ENCODE measurements around the gene LINC00632. TPM values are rescaled to one million over a fixed set of nuclear protein-coding genes. Genes with fewer than 3 reads are reported as not detected.

The LINC00632 gene
- total and polyA plus RNA-seq, 2 donors = 3.9 to 20.5 TPM

GRCh38 chrX:140733766-140734342 is 24.3 kb downstream of the LINC00632 start:
- Histone ChIP-seq H3K4me3 (ENCODE audit: low read length in 2 of 2) (no peak overlapping the region), H3K9me3 (ENCODE audit: control insufficient read depth in 2 of 2, insufficient read depth in 1 of 2, low read length in 1 of 2) (no peaks in the 10 kb centered on the region), H3K27ac (ENCODE audit: low read depth in 1 of 2, low read length in 1 of 2) (no peak overlapping the region), H3K4me1 (ENCODE audit: control insufficient read depth in 2 of 2, insufficient read depth in 2 of 2, low read length in 2 of 2) (no peaks in the 10 kb centered on the region), H3K27me3 (ENCODE audit: control insufficient read depth in 2 of 2, insufficient read depth in 1 of 2, low read length in 1 of 2) (no peaks in the 10 kb centered on the region), H3K36me3 (ENCODE audit: control insufficient read depth in 2 of 2, insufficient read depth in 2 of 2, low read length in 1 of 2) (no peaks in the 10 kb centered on the region)
- WGBS = 25% methylated on average over 10 of the region's 10 CpGs
- peak in 3 of 9 donors; percentile 11 to 52 (median 46) for DNase-seq (ENCODE audit: low read depth in 6 of 9, low spot score in 9 of 9)

GRCh38 chrX:140744085-140744484 is 34.5 kb downstream of the LINC00632 start:
- Histone ChIP-seq H3K4me3 (ENCODE audit: low read length in 2 of 2) (no peak overlapping the region), H3K27ac (ENCODE audit: low read depth in 1 of 2, low read length in 1 of 2) (peak overlapping the region in 1 of 2 donors; percentile 80), H3K9me3 (ENCODE audit: control insufficient read depth in 2 of 2, insufficient read depth in 1 of 2, low read length in 1 of 2) (no peaks in the 10 kb centered on the region), H3K27me3 (ENCODE audit: control insufficient read depth in 2 of 2, insufficient read depth in 1 of 2, low read length in 1 of 2) (no peaks in the 10 kb centered on the region), H3K36me3 (ENCODE audit: control insufficient read depth in 2 of 2, insufficient read depth in 2 of 2, low read length in 1 of 2) (no peaks in the 10 kb centered on the region), H3K4me1 (ENCODE audit: control insufficient read depth in 2 of 2, insufficient read depth in 2 of 2, low read length in 2 of 2) (peaks cover 0 to 29% of the 10 kb centered on the region in 2 donors)
- DNase-seq (ENCODE audit: low read depth in 6 of 9, low spot score in 9 of 9) = peak in 7 of 9 donors; percentile 36 to 84 (median 62)

DNA sequence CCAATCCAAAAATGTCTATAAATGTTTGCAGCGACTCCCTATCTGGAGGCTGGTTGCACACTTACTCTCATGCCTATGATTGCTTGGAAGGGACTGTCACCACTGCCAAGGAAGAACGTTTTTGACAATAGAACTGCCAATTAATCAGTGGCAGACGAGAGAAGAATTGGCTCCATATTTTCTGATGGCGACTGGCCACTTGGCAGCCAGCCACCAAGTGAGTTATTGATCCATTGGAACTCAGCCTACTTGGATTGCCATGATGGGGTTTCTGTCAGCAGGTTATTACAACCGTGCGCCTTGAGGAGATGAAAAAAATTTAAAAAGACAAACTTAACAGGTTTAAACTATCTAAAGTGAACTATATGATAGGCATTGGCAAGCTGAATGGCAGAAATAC is 47.4 kb downstream of the LINC00632 start:
- no peaks in the 10 kb centered on the region for H3K36me3 ChIP-seq (ENCODE audit: control insufficient read depth in 2 of 2, insufficient read depth in 2 of 2, low read length in 1 of 2)
- peaks cover 0 to 7% of the 10 kb centered on the region in 2 donors for H3K4me1 ChIP-seq (ENCODE audit: control insufficient read depth in 2 of 2, insufficient read depth in 2 of 2, low read length in 2 of 2)
- no peak overlapping the region for H3K4me3 ChIP-seq (ENCODE audit: low read length in 2 of 2)
- 87% methylated on average over 6 of the region's 6 CpGs for WGBS
- H3K9me3 ChIP-seq (ENCODE audit: control insufficient read depth in 2 of 2, insufficient read depth in 1 of 2, low read length in 1 of 2) = no peaks in the 10 kb centered on the region
- no peak for DNase-seq (ENCODE audit: low read depth in 6 of 9, low spot score in 9 of 9)
- H3K27me3 ChIP-seq (ENCODE audit: control insufficient read depth in 2 of 2, insufficient read depth in 1 of 2, low read length in 1 of 2) = no peaks in the 10 kb centered on the region
- no peak overlapping the region for H3K27ac ChIP-seq (ENCODE audit: low read depth in 1 of 2, low read length in 1 of 2)

GRCh38 chrX:140762061-140762460 is 52.5 kb downstream of the LINC00632 start:
- Histone ChIP-seq H3K4me3 (ENCODE audit: low read length in 2 of 2) (no peak overlapping the region), H3K36me3 (ENCODE audit: control insufficient read depth in 2 of 2, insufficient read depth in 2 of 2, low read length in 1 of 2) (no peaks in the 10 kb centered on the region), H3K4me1 (ENCODE audit: control insufficient read depth in 2 of 2, insufficient read depth in 2 of 2, low read length in 2 of 2) (peaks cover 0 to 7% of the 10 kb centered on the region in 2 donors), H3K27ac (ENCODE audit: low read depth in 1 of 2, low read length in 1 of 2) (peak overlapping the region in 1 of 2 donors; percentile 69), H3K9me3 (ENCODE audit: control insufficient read depth in 2 of 2, insufficient read depth in 1 of 2, low read length in 1 of 2) (no peaks in the 10 kb centered on the region), H3K27me3 (ENCODE audit: control insufficient read depth in 2 of 2, insufficient read depth in 1 of 2, low read length in 1 of 2) (peaks cover 0 to 11% of the 10 kb centered on the region in 2 donors)
- WGBS = 6% methylated on average over 7 of the region's 7 CpGs
- peak in 6 of 9 donors; percentile 26 to 70 (median 35) for DNase-seq (ENCODE audit: low read depth in 6 of 9, low spot score in 9 of 9)

GRCh38 chrX:140764401-140764919 is 54.9 kb downstream of the LINC00632 start:
- peak overlapping the region; percentile 51 to 68 for H3K4me3 ChIP-seq (ENCODE audit: low read length in 2 of 2)
- peak in 4 of 9 donors; percentile 27 to 57 (median 48) for DNase-seq (ENCODE audit: low read depth in 6 of 9, low spot score in 9 of 9)
- peaks cover 0 to 11% of the 10 kb centered on the region in 2 donors for H3K27me3 ChIP-seq (ENCODE audit: control insufficient read depth in 2 of 2, insufficient read depth in 1 of 2, low read length in 1 of 2)
- peak overlapping the region in 1 of 2 donors; percentile 79 for H3K27ac ChIP-seq (ENCODE audit: low read depth in 1 of 2, low read length in 1 of 2)
- H3K4me1 ChIP-seq (ENCODE audit: control insufficient read depth in 2 of 2, insufficient read depth in 2 of 2, low read length in 2 of 2) = peaks cover 0 to 7% of the 10 kb centered on the region in 2 donors
- WGBS = 2% methylated on average over 31 of the region's 31 CpGs
- no peaks in the 10 kb centered on the region for H3K36me3 ChIP-seq (ENCODE audit: control insufficient read depth in 2 of 2, insufficient read depth in 2 of 2, low read length in 1 of 2)
- H3K9me3 ChIP-seq (ENCODE audit: control insufficient read depth in 2 of 2, insufficient read depth in 1 of 2, low read length in 1 of 2) = no peaks in the 10 kb centered on the region

DNA sequence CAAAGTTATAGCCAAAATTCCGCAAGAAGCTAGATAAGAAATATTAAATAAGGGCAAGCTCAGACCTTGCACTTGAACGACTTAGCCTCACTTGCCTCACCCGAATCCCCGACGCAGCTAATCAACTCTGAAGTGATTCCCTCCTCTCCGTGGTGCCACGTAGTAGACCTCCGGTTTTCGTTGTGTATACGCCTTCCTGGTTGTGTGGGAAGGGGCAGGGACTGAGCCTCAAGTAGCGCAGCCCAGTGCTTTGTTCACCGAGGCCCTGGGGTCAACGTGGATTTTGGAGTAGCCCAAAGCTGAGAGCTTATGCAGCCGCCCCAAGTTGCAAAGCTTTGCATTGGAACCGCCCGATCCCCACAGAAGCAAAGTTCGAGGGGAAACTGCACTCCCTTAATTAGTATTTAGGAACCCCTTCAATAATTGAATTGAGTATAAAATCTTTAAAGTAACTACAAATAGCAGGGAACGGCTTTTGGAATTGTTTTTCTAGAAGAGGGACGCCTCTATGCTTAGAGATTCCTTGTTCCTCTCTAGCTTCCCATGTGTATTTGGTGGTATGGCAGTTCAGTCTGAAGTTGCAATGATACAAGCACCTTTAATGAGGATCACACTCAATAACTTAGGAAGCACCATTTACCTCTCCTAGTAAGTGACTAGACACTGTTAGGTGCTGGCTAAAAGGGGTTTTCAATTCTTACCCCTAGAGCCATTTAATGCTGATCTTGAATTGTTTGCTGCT is 55.7 kb downstream of the LINC00632 start:
- 4% methylated on average over 19 of the region's 19 CpGs for WGBS
- peak overlapping the region; percentile 51 to 68 for H3K4me3 ChIP-seq (ENCODE audit: low read length in 2 of 2)

DNA sequence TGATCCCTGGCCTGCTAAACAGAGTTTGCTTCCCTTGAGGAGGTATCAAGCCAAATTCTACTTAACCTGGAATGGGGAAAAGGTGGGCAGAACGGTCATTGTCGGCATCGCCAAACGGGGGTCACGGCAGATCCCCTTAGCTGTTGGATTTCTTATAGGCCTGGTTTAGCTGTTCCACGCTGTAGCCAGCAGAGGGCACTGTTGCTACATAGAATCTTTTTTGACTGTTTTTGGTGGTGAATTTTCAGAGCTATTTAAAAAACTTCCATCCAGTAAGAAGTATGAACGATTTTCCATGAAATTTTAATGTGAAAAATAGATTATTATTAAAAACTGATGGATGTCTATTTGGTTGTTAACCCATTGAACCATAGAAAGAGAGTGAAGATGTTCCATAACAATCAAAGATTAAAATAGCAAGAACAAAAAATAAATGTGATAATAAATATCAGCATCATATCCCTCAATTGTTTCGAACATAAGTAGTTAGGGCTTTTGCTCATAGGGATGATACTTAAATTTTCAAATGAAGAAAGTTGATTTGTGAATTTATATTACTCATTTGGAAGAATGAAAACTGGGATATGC is 56.6 kb downstream of the LINC00632 start:
- H3K36me3 ChIP-seq (ENCODE audit: control insufficient read depth in 2 of 2, insufficient read depth in 2 of 2, low read length in 1 of 2) = no peaks in the 10 kb centered on the region
- peak overlapping the region in 1 of 2 donors; percentile 79 for H3K27ac ChIP-seq (ENCODE audit: low read depth in 1 of 2, low read length in 1 of 2)
- H3K9me3 ChIP-seq (ENCODE audit: control insufficient read depth in 2 of 2, insufficient read depth in 1 of 2, low read length in 1 of 2) = no peaks in the 10 kb centered on the region
- peaks cover 0 to 11% of the 10 kb centered on the region in 2 donors for H3K27me3 ChIP-seq (ENCODE audit: control insufficient read depth in 2 of 2, insufficient read depth in 1 of 2, low read length in 1 of 2)
- WGBS = 13% methylated on average over 8 of the region's 8 CpGs
- DNase-seq (ENCODE audit: low read depth in 6 of 9, low spot score in 9 of 9) = peak in 7 of 9 donors; percentile 28 to 74 (median 41)
- peaks cover 0 to 4% of the 10 kb centered on the region in 2 donors for H3K4me1 ChIP-seq (ENCODE audit: control insufficient read depth in 2 of 2, insufficient read depth in 2 of 2, low read length in 2 of 2)
- H3K4me3 ChIP-seq (ENCODE audit: low read length in 2 of 2) = peak overlapping the region; percentile 51 to 68

More for the DNA sequence above, 55.7 kb downstream of the LINC00632 start:
- Histone ChIP-seq H3K4me1 (ENCODE audit: control insufficient read depth in 2 of 2, insufficient read depth in 2 of 2, low read length in 2 of 2) (peaks cover 0 to 7% of the 10 kb centered on the region in 2 donors), H3K27ac (ENCODE audit: low read depth in 1 of 2, low read length in 1 of 2) (peak overlapping the region in 1 of 2 donors; percentile 79), H3K36me3 (ENCODE audit: control insufficient read depth in 2 of 2, insufficient read depth in 2 of 2, low read length in 1 of 2) (no peaks in the 10 kb centered on the region), H3K27me3 (ENCODE audit: control insufficient read depth in 2 of 2, insufficient read depth in 1 of 2, low read length in 1 of 2) (peaks cover 0 to 11% of the 10 kb centered on the region in 2 donors), H3K9me3 (ENCODE audit: control insufficient read depth in 2 of 2, insufficient read depth in 1 of 2, low read length in 1 of 2) (no peaks in the 10 kb centered on the region)
- peak in 1 of 9 donors; percentile 13 for DNase-seq (ENCODE audit: low read depth in 6 of 9, low spot score in 9 of 9)

DNA sequence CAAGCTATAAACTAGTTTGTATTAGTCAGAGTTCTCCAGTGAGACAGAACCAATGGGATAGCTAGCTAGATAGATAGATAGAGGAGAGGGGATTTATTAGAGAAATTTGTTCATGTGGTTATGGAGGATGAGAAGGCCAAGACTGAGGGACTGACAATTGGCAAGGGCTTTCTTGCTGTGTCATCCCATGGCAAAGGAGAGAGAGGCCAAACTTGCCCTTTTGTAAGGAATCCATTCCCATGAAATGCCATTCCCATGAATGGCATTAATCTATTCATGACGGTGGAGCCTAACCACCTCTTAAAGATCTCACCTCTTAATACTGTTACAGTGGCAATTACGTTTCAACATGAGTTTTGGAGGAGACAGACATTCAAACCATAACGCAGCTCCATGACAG is 58.1 kb downstream of the LINC00632 start:
- Histone ChIP-seq H3K4me3 (ENCODE audit: low read length in 2 of 2) (peak overlapping the region in 1 of 2 donors; percentile 68), H3K27ac (ENCODE audit: low read depth in 1 of 2, low read length in 1 of 2) (no peak overlapping the region), H3K27me3 (ENCODE audit: control insufficient read depth in 2 of 2, insufficient read depth in 1 of 2, low read length in 1 of 2) (peaks cover 0 to 11% of the 10 kb centered on the region in 2 donors), H3K36me3 (ENCODE audit: control insufficient read depth in 2 of 2, insufficient read depth in 2 of 2, low read length in 1 of 2) (no peaks in the 10 kb centered on the region), H3K9me3 (ENCODE audit: control insufficient read depth in 2 of 2, insufficient read depth in 1 of 2, low read length in 1 of 2) (no peaks in the 10 kb centered on the region), H3K4me1 (ENCODE audit: control insufficient read depth in 2 of 2, insufficient read depth in 2 of 2, low read length in 2 of 2) (no peaks in the 10 kb centered on the region)
- 91% methylated on average over 3 of the region's 3 CpGs for WGBS
- DNase-seq (ENCODE audit: low read depth in 6 of 9, low spot score in 9 of 9) = no peak

DNA sequence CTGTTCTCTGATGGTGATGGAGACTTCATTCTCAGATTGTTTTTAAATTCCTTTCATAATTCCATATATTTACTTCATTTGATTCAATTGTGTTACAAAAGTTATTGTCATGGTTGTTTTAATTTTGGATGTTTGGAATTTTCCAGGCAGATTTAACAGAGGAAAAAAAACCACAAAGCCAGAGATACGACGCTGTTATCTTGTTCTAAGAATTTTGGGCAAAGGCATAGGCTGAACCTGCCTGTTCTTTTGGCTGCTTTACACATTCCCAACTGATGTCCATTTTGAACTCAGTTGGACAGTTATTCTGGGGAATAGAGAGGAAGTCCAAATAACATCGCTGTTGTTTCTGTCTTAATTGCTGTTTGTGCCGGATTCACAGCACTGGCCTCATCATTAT is 65.7 kb downstream of the LINC00632 start:
- Histone ChIP-seq H3K36me3 (ENCODE audit: control insufficient read depth in 2 of 2, insufficient read depth in 2 of 2, low read length in 1 of 2) (peaks cover 0 to 6% of the 10 kb centered on the region in 2 donors), H3K27ac (ENCODE audit: low read depth in 1 of 2, low read length in 1 of 2) (no peak overlapping the region), H3K4me1 (ENCODE audit: control insufficient read depth in 2 of 2, insufficient read depth in 2 of 2, low read length in 2 of 2) (no peaks in the 10 kb centered on the region), H3K27me3 (ENCODE audit: control insufficient read depth in 2 of 2, insufficient read depth in 1 of 2, low read length in 1 of 2) (no peaks in the 10 kb centered on the region), H3K4me3 (ENCODE audit: low read length in 2 of 2) (no peak overlapping the region), H3K9me3 (ENCODE audit: control insufficient read depth in 2 of 2, insufficient read depth in 1 of 2, low read length in 1 of 2) (no peaks in the 10 kb centered on the region)
- DNase-seq (ENCODE audit: low read depth in 6 of 9, low spot score in 9 of 9) = no peak
- 94% methylated on average over 4 of the region's 4 CpGs for WGBS
